Common myeloid progenitor, CD34-positive (primary cell): ENCODE data around the gene GORASP1.

Source experiments
- CTCF ChIA-PET: fragments of 350-600 bp; sonication (Branson Sonifier 250); formaldehyde crosslinking; loops from one replicate; lab custom pipeline; 2021; ENCODE audit warnings: antibody characterized with exemption; lab: Charles Lee
- POLR2A ChIA-PET: fragments of 350-600 bp; sonication (Branson Sonifier 250); formaldehyde crosslinking; loops from one replicate; lab custom pipeline; 2021; ENCODE audit warnings: antibody characterized with exemption; lab: Charles Lee
- DNase-seq, 3 donors: peaks; one replicate each; pipeline versions ENCODE4 v3.0.0 to v3.0.0-alpha.2; 2013
- H3K27ac ChIP-seq, 2 experiments: 1 replicate in 1 of 2; 2 replicates in 1 of 2; pipeline ENCODE4 v1.7.0; 2013; ENCODE audit warnings: inconsistent platforms in 2 of 2, low read length in 2 of 2, mild to moderate bottlenecking in 2 of 2, low read depth in 1 of 2, moderate library complexity in 1 of 2; ENCODE audit not compliant: severe bottlenecking in 2 of 2, insufficient read depth in 1 of 2, poor library complexity in 1 of 2
- H3K27me3 ChIP-seq, 5 experiments: replicated peaks in 2 of 5; 1 replicate in 3 of 5; 2 replicates in 2 of 5; pipeline versions ENCODE4 v1.6.1 to v1.7.0; 2013; ENCODE audit warnings: low read length in 4 of 5, mild to moderate bottlenecking in 2 of 5, moderate library complexity in 2 of 5, inconsistent platforms in 1 of 5; ENCODE audit not compliant: insufficient read depth in 5 of 5, control insufficient read depth in 4 of 5
- H3K36me3 ChIP-seq, 4 experiments: 1 replicate in 2 of 4; 2 replicates in 2 of 4; pipeline versions ENCODE4 v1.6.1 to v1.7.0; 2013; ENCODE audit warnings: low read length in 3 of 4, control low read depth in 1 of 4, mild to moderate bottlenecking in 1 of 4; ENCODE audit not compliant: control insufficient read depth in 4 of 4, insufficient read depth in 4 of 4
- H3K4me1 ChIP-seq, 4 experiments: 1 replicate in 3 of 4; 2 replicates in 1 of 4; pipeline versions ENCODE4 v1.6.1 to v1.7.1; 2013; ENCODE audit warnings: low read length in 3 of 4, mild to moderate bottlenecking in 3 of 4, control low read depth in 1 of 4, inconsistent platforms in 1 of 4, moderate library complexity in 1 of 4; ENCODE audit not compliant: control insufficient read depth in 4 of 4, insufficient read depth in 4 of 4; ENCODE audit errors: control extremely low read depth in 1 of 4
- H3K4me3 ChIP-seq, 7 experiments: 1 replicate in 4 of 7; 2 replicates in 3 of 7; pipeline versions ENCODE4 v1.5.1 to v1.7.0; 2013; ENCODE audit warnings: mild to moderate bottlenecking in 7 of 7, low read length in 6 of 7, moderate library complexity in 6 of 7, inconsistent platforms in 2 of 7, low read depth in 2 of 7, control low read depth in 1 of 7; ENCODE audit not compliant: insufficient read depth in 4 of 7, control insufficient read depth in 1 of 7; ENCODE audit errors: extremely low read depth in 1 of 7
- H3K9me3 ChIP-seq, 5 experiments: 1 replicate in 4 of 5; 2 replicates in 1 of 5; pipeline versions ENCODE4 v1.6.1 to v1.7.1; 2013; ENCODE audit warnings: low read length in 4 of 5, mild to moderate bottlenecking in 2 of 5, inconsistent platforms in 1 of 5, low read depth in 1 of 5, moderate library complexity in 1 of 5; ENCODE audit not compliant: control insufficient read depth in 4 of 5, insufficient read depth in 2 of 5; ENCODE audit errors: control extremely low read depth in 1 of 5
- WGBS: methylation state at CpG from one replicate; pipeline ENCODE4 v1.1.5; 2013; ENCODE audit not compliant: insufficient coverage; 5-methylcytosine and 5-hydroxymethylcytosine counted together

GORASP1 gene

DNA sequence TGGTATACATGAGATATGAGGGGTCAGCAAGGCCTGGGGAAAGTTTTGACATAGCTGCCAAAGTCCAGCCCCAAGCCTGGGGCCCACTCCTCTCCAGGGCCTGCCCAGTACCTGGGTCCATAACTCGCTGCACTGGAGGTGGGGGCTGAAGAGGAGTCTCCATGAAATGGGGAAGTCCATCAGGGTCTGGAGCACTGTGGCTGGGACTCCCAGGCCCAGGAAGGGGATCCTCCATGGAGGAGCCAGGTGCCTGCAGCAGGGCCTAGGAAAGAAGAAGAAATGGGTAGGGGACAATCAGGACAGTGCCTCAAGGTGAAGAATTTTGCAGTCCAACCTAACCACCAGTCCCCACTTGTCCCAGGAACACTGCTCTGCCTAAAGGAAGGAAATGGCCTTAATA, 8.2 kb downstream of the GORASP1 start:
- Histone ChIP-seq H3K9me3 (no peaks in the 10 kb centered on the region), H3K27me3 (no peaks in the 10 kb centered on the region), H3K27ac (no peak overlapping the region), H3K36me3 (peaks cover 23 to 74% (median 56%) of the 10 kb centered on the region in 4 experiments), H3K4me1 (no peaks in the 10 kb centered on the region), H3K4me3 (no peak overlapping the region)
- no peak for DNase-seq
- no CpG with 5 or more reads among the region's 1 CpG for WGBS
- ChIA-PET CTCF (no interaction called here), POLR2A (no interaction called here)

GRCh38 chr3:39098473-39099000, 8.9 kb downstream of the GORASP1 start:
- no peaks in the 10 kb centered on the region for H3K4me1 ChIP-seq
- H3K27ac ChIP-seq = no peak overlapping the region
- ChIA-PET POLR2A (no interaction called here), CTCF (no interaction called here)
- H3K9me3 ChIP-seq = no peaks in the 10 kb centered on the region
- H3K27me3 ChIP-seq = no peaks in the 10 kb centered on the region
- peaks cover 23 to 81% (median 60%) of the 10 kb centered on the region in 4 experiments for H3K36me3 ChIP-seq
- H3K4me3 ChIP-seq = no peak overlapping the region
- no peak for DNase-seq
- 96% methylated on average over 8 of the region's 8 CpGs for WGBS

GRCh38 chr3:39097716-39098472, 9.5 kb downstream of the GORASP1 start:
- DNase-seq = no peak
- no peak overlapping the region for H3K27ac ChIP-seq
- CTCF ChIA-PET = interaction anchor here (1.4 to 2.0 kb wide), 2 partner anchors 190 to 194 kb away, joined by 3 to 9 read pairs; no protein-coding TSS in a partner anchor
- no peak overlapping the region for H3K4me3 ChIP-seq
- H3K9me3 ChIP-seq = no peaks in the 10 kb centered on the region
- 100% methylated on average over 5 of the region's 8 CpGs for WGBS
- no peaks in the 10 kb centered on the region for H3K27me3 ChIP-seq
- H3K36me3 ChIP-seq = peaks cover 25 to 84% (median 63%) of the 10 kb centered on the region in 4 experiments
- no peaks in the 10 kb centered on the region for H3K4me1 ChIP-seq
- POLR2A ChIA-PET = interaction anchor here (0.7 kb wide), 1 partner anchor 10 kb away, joined by 4 read pairs; no protein-coding TSS in a partner anchor

- Histone ChIP-seq H3K4me1 (no peaks in the 10 kb centered on the region), H3K4me3 (no peak overlapping the region), H3K9me3 (no peaks in the 10 kb centered on the region), H3K27me3 (no peaks in the 10 kb centered on the region), H3K36me3 (peaks cover 30 to 91% (median 68%) of the 10 kb centered on the region in 4 experiments), H3K27ac (no peak overlapping the region)
- WGBS = 89% methylated on average over 3 of the region's 3 CpGs
- ChIA-PET POLR2A (interaction anchor here (0.7 kb wide), 1 partner anchor 8 kb away, joined by 4 read pairs; no protein-coding TSS in a partner anchor), CTCF (interaction anchor here (0.9 to 2.0 kb wide), 4 partner anchors 8 to 195 kb away, joined by 3 to 9 read pairs (median 4); no protein-coding TSS in a partner anchor)
- DNase-seq = no peak
These were observed 10.7 kb downstream of the GORASP1 start for GRCh38 chr3:39096775-39097174.

DNA sequence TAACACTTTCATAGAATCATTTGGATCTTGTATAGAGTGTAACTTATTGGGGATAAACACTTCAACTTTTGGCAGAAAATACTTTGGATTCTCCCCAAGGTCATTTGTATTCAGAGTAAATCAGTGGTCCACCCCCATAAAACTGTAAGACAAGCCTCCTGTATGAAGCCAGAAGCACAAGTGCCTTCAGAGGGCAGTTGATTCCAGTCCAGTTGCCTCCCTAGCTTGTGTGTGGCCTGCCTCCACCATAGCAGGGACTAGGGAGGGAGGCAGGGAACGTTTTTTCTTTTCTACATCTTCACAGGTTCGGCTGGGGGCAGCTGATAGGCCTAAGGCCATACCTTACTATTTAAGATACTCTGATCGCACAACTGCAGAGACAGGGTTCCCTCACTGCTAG, 11.6 kb downstream of the GORASP1 start:
- Histone ChIP-seq H3K4me1 (no peaks in the 10 kb centered on the region), H3K27ac (no peak overlapping the region), H3K4me3 (no peak overlapping the region), H3K36me3 (peaks cover 30 to 99% (median 71%) of the 10 kb centered on the region in 4 experiments), H3K27me3 (no peaks in the 10 kb centered on the region), H3K9me3 (no peaks in the 10 kb centered on the region)
- no peak for DNase-seq
- POLR2A ChIA-PET = no interaction called here
- WGBS = 90% methylated on average over 3 of the region's 3 CpGs
- CTCF ChIA-PET = interaction anchor here (0.5 to 2.1 kb wide), 5 partner anchors 15 to 192 kb away, joined by 3 to 9 read pairs (median 4); no protein-coding TSS in a partner anchor

GRCh38 chr3:39094851-39095677, 12.4 kb downstream of the GORASP1 start:
- H3K27ac ChIP-seq = no peak overlapping the region
- H3K9me3 ChIP-seq = no peaks in the 10 kb centered on the region
- POLR2A ChIA-PET = no interaction called here
- H3K4me1 ChIP-seq = no peaks in the 10 kb centered on the region
- H3K27me3 ChIP-seq = no peaks in the 10 kb centered on the region
- H3K36me3 ChIP-seq = peaks cover 30 to 95% (median 67%) of the 10 kb centered on the region in 4 experiments
- 100% methylated on average over 4 of the region's 7 CpGs for WGBS
- peak in 1 of 3 donors; percentile 10 for DNase-seq
- H3K4me3 ChIP-seq = no peak overlapping the region
- CTCF ChIA-PET = interaction anchor here (0.5 to 2.1 kb wide), 5 partner anchors 11 to 193 kb away, joined by 3 to 9 read pairs (median 3); no protein-coding TSS in a partner anchor
